Activated CD8-positive, alpha-beta T cell treated with anti-CD3 and anti-CD28 coated beads, Interleukin-2, amount 10 ng/mL, durations not matched to agents 7 days and 5 days (primary cell): Measurements from ENCODE around the gene WSCD2. TPM values are rescaled to one million over a fixed set of nuclear protein-coding genes. Genes with fewer than 3 reads are reported as not detected.

ENCODE experiments used
- ATAC-seq: fragments of 150-1000 bp; cut with Tn5 transposase; one replicate; pipeline ENCODE4 v1.10.0; 2021; ENCODE audit warnings: moderate library complexity
- CTCF ChIA-PET: fragments of 350-600 bp; sonication (Branson Sonifier 250); formaldehyde crosslinking; loops from one replicate; lab custom pipeline; 2021; ENCODE audit warnings: antibody characterized with exemption; lab: Charles Lee
- POLR2A ChIA-PET: fragments of 350-600 bp; sonication (Branson Sonifier 250); formaldehyde crosslinking; loops from one replicate; lab custom pipeline; 2021; ENCODE audit warnings: antibody characterized with exemption; lab: Charles Lee
- DNase-seq: peaks from one replicate; pipeline ENCODE4 v3.0.0-alpha.2; 2020
- H3K27ac Mint-ChIP-seq: one replicate; pipeline ENCODE4 v1.8.0; 2021; ENCODE audit warnings: mild to moderate bottlenecking, mixed read lengths
- H3K27me3 Mint-ChIP-seq: one replicate; pipeline ENCODE4 v1.8.0; 2021; ENCODE audit warnings: low read depth, mixed read lengths
- H3K36me3 Mint-ChIP-seq: one replicate; pipeline ENCODE4 v1.8.0; 2021; ENCODE audit warnings: low read depth, mixed read lengths
- H3K4me1 Mint-ChIP-seq: one replicate; pipeline ENCODE4 v1.8.0; 2021; ENCODE audit warnings: low read depth, mixed read lengths
- H3K4me3 Mint-ChIP-seq: one replicate; pipeline ENCODE4 v1.8.0; 2021; ENCODE audit warnings: mild to moderate bottlenecking, mixed read lengths
- H3K9me3 Mint-ChIP-seq: one replicate; pipeline ENCODE4 v1.8.0; 2022; ENCODE audit warnings: mixed read lengths; ENCODE audit not compliant: insufficient read depth
- total RNA-seq, 2 experiments: library from RNA; stranded (reverse); gene quantifications; one replicate each; pipeline ENCODE4 v1.2.3, GENCODE V29; 2021

The WSCD2 gene
- total RNA-seq, 2 experiments from 2014 or later: not detected

- no peak overlapping the region for H3K4me3 Mint-ChIP-seq
- peaks cover 5% of the 10 kb centered on the region for H3K27me3 Mint-ChIP-seq
- ChIA-PET CTCF (no interaction called here), POLR2A (no interaction called here)
- H3K27ac Mint-ChIP-seq: no peak overlapping the region
- DNase-seq (no peak), ATAC-seq (no peak)
- H3K9me3 Mint-ChIP-seq: no peaks in the 10 kb centered on the region
- H3K4me1 Mint-ChIP-seq: no peaks in the 10 kb centered on the region
- no peaks in the 10 kb centered on the region for H3K36me3 Mint-ChIP-seq
These were observed 22.6 kb downstream of the WSCD2 start for GRCh38 chr12:108151533-108152169.

GRCh38 chr12:108152170-108152538, 23.1 kb downstream of the WSCD2 start:
- no peak overlapping the region for H3K27ac Mint-ChIP-seq
- ChIA-PET CTCF (no interaction called here), POLR2A (no interaction called here)
- no peaks in the 10 kb centered on the region for H3K36me3 Mint-ChIP-seq
- H3K4me1 Mint-ChIP-seq: no peaks in the 10 kb centered on the region
- no peak overlapping the region for H3K4me3 Mint-ChIP-seq
- peaks cover 5% of the 10 kb centered on the region for H3K27me3 Mint-ChIP-seq
- ATAC-seq (no peak), DNase-seq (no peak)
- H3K9me3 Mint-ChIP-seq: no peaks in the 10 kb centered on the region

- no peak for DNase-seq
- H3K9me3 Mint-ChIP-seq: no peaks in the 10 kb centered on the region
- peaks cover 8% of the 10 kb centered on the region for H3K27me3 Mint-ChIP-seq
- POLR2A ChIA-PET: no interaction called here
- H3K36me3 Mint-ChIP-seq: no peaks in the 10 kb centered on the region
- no peak for ATAC-seq
- no peak overlapping the region for H3K27ac Mint-ChIP-seq
- H3K4me1 Mint-ChIP-seq: no peaks in the 10 kb centered on the region
- CTCF ChIA-PET: no interaction called here
- no peak overlapping the region for H3K4me3 Mint-ChIP-seq
These were observed 27.6 kb downstream of the WSCD2 start for GRCh38 chr12:108156717-108157116.

- CTCF ChIA-PET: no interaction called here
- H3K27me3 Mint-ChIP-seq: peaks cover 8% of the 10 kb centered on the region
These were observed 28.9 kb downstream of the WSCD2 start for GRCh38 chr12:108157870-108158459.

GRCh38 chr12:108162207-108162606, 33.1 kb downstream of the WSCD2 start:
- Mint-ChIP-seq H3K9me3 (no peaks in the 10 kb centered on the region), H3K4me1 (no peaks in the 10 kb centered on the region), H3K36me3 (no peaks in the 10 kb centered on the region), H3K27ac (no peak overlapping the region), H3K27me3 (peaks cover 6% of the 10 kb centered on the region), H3K4me3 (no peak overlapping the region)
- ChIA-PET CTCF (no interaction called here), POLR2A (no interaction called here)
- DNase-seq (no peak), ATAC-seq (no peak)

More at GRCh38 chr12:108157870-108158459, 28.9 kb downstream of the WSCD2 start:
- ATAC-seq (no peak), DNase-seq (no peak)
- no peaks in the 10 kb centered on the region for H3K9me3 Mint-ChIP-seq
- POLR2A ChIA-PET: no interaction called here
- H3K4me3 Mint-ChIP-seq: no peak overlapping the region
- no peak overlapping the region for H3K27ac Mint-ChIP-seq
- no peaks in the 10 kb centered on the region for H3K4me1 Mint-ChIP-seq
- no peaks in the 10 kb centered on the region for H3K36me3 Mint-ChIP-seq

DNA sequence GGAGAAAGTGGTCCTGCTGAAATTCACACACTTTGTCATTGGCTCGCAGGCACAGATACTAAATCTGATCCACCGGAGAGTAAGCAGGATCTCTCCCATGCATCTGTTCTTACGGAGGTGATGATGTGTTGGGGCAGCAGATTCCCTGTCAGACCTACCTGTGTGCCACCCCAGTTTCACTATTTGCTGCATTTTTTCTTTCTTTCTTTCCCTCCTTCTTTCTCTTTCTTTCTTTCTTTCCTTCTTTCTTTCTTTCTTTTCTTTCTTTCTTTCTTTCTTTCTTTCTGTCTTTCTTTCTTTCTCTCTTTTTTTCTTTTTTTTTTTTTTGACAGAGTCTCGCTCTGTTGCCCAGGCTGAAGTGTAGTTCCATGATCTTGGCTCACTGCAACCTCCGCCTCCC, 37.4 kb downstream of the WSCD2 start:
- Mint-ChIP-seq H3K27ac (no peak overlapping the region), H3K36me3 (no peaks in the 10 kb centered on the region), H3K4me1 (no peaks in the 10 kb centered on the region), H3K9me3 (no peaks in the 10 kb centered on the region), H3K27me3 (peaks cover 17% of the 10 kb centered on the region), H3K4me3 (no peak overlapping the region)
- ATAC-seq: no peak
- no peak for DNase-seq
- ChIA-PET POLR2A (no interaction called here), CTCF (no interaction called here)

- Mint-ChIP-seq H3K4me3 (no peak overlapping the region), H3K9me3 (no peaks in the 10 kb centered on the region), H3K27ac (no peak overlapping the region), H3K4me1 (no peaks in the 10 kb centered on the region), H3K36me3 (no peaks in the 10 kb centered on the region), H3K27me3 (peaks cover 17% of the 10 kb centered on the region)
- POLR2A ChIA-PET: interaction anchor here (0.5 kb wide), 1 partner anchor 16 kb away, joined by 3 read pairs; no protein-coding TSS in a partner anchor
- DNase-seq (no peak), ATAC-seq (no peak)
- CTCF ChIA-PET: no interaction called here
These were observed 38.9 kb downstream of the WSCD2 start for GRCh38 chr12:108167974-108168373.

DNA sequence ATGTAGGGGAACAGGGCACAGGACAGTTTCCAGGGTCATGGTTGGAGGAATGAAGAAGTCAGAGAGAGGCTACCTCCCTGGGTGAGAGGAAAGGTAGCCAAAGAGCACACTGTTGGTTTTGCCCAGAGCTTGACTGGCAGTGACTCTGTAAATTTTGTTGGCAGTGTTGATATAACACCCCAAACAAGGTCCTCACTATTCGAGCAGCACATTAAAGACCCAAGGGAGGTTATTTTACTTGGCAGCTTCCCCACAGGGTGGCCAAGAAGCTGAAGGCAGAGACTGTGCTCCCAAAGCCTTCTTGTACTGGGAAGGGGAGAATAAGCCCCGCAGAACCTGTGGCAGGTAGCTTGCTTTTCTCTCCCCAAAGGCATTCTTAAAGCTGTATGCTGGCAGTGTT, 40.6 kb downstream of the WSCD2 start:
- H3K4me1 Mint-ChIP-seq: no peaks in the 10 kb centered on the region
- H3K4me3 Mint-ChIP-seq: no peak overlapping the region
- ChIA-PET POLR2A (no interaction called here), CTCF (interaction anchor here (0.7 kb wide), 1 partner anchor 292 kb away, joined by 3 read pairs; no protein-coding TSS in a partner anchor)
- peaks cover 17% of the 10 kb centered on the region for H3K27me3 Mint-ChIP-seq
- H3K36me3 Mint-ChIP-seq: no peaks in the 10 kb centered on the region
- H3K9me3 Mint-ChIP-seq: no peaks in the 10 kb centered on the region
- no peak overlapping the region for H3K27ac Mint-ChIP-seq
- no peak for ATAC-seq
- no peak for DNase-seq

DNA sequence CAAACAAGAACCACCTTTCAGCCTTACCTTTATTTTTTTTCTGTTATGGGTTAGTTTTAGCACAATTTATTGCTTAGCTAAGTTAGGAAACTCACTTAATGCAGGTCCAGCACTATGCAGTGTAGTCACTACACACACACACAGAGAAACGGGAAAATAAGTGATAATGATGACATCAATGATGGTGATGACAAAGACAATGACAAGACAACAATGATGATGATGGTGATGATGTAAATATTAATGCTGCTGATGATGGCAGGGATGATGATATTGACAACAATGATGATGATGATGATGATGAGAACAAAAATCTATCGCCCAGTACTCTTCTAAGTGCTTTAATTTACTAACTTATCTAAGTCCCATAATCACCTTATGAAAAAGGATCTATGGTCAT, 41.1 kb downstream of the WSCD2 start:
- Mint-ChIP-seq H3K27ac (no peak overlapping the region), H3K4me3 (no peak overlapping the region), H3K4me1 (no peaks in the 10 kb centered on the region), H3K36me3 (no peaks in the 10 kb centered on the region), H3K27me3 (peaks cover 17% of the 10 kb centered on the region), H3K9me3 (no peaks in the 10 kb centered on the region)
- no peak for ATAC-seq
- ChIA-PET POLR2A (no interaction called here), CTCF (interaction anchor here (0.7 kb wide), 1 partner anchor 292 kb away, joined by 3 read pairs; no protein-coding TSS in a partner anchor)
- DNase-seq: no peak

DNA sequence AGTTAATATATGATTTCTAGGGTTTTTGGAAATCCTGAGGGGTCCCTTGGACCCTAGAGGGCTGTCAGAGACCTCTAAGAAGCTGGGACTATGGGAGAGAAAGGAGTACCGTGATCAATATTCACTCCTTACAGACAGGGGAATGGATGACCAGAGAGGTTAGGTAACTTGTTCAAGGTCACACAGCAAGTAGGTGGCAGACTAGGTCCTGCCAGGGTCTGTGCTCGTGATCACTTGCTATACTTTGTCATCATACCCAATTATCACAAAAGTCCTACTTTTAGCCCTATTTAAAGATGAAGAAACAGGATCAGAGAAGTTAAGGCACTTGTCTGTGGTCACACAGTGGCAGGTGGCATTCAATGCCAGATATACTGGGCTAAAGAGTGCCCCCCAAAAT, 42.9 kb downstream of the WSCD2 start:
- Mint-ChIP-seq H3K36me3 (no peaks in the 10 kb centered on the region), H3K27me3 (peaks cover 16% of the 10 kb centered on the region), H3K9me3 (no peaks in the 10 kb centered on the region), H3K4me3 (no peak overlapping the region), H3K27ac (no peak overlapping the region), H3K4me1 (no peaks in the 10 kb centered on the region)
- ChIA-PET POLR2A (no interaction called here), CTCF (no interaction called here)
- no peak for ATAC-seq
- no peak for DNase-seq

DNA sequence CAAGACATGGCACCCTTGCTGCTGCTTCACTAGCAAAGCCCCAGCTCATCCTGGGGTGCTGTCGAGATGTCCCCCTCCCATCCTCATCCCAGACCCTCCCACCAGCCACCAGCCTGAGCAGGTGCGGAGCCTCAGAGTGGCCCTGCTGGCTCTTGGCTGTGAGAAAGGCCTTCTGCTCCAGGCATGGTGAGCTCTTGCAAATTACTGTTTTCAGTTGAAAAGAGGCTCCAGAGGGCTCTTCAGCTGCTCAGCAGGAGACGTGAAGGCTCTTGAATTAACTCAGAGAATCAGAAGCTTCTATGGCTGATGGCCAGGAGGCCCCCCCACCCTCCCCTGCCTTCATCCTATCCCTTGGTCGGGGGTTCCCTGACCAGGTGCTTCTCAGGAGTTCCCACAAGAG, 44.1 kb downstream of the WSCD2 start:
- ATAC-seq (no peak), DNase-seq (no peak)
- Mint-ChIP-seq H3K27ac (no peak overlapping the region), H3K36me3 (no peaks in the 10 kb centered on the region), H3K4me3 (no peak overlapping the region), H3K27me3 (peaks cover 15% of the 10 kb centered on the region), H3K4me1 (no peaks in the 10 kb centered on the region), H3K9me3 (no peaks in the 10 kb centered on the region)
- POLR2A ChIA-PET: no interaction called here
- CTCF ChIA-PET: no interaction called here

- no peaks in the 10 kb centered on the region for H3K9me3 Mint-ChIP-seq
- CTCF ChIA-PET: no interaction called here
- peaks cover 9% of the 10 kb centered on the region for H3K27me3 Mint-ChIP-seq
- ATAC-seq (no peak), DNase-seq (no peak)
- H3K4me1 Mint-ChIP-seq: no peaks in the 10 kb centered on the region
- POLR2A ChIA-PET: no interaction called here
- no peak overlapping the region for H3K27ac Mint-ChIP-seq
- H3K36me3 Mint-ChIP-seq: no peaks in the 10 kb centered on the region
- no peak overlapping the region for H3K4me3 Mint-ChIP-seq
These were observed 44.8 kb downstream of the WSCD2 start for GRCh38 chr12:108173892-108174291.
